Naive thymus-derived CD8-positive, alpha-beta T cell (primary cell): ENCODE data around the gene ZNF710. TPM values are rescaled to one million over a fixed set of nuclear protein-coding genes. Genes with fewer than 3 reads are reported as not detected.

ENCODE experiments used
- ATAC-seq, 2 donors: fragments of 150-1000 bp; cut with Tn5 transposase in 1 of 2; sonication (Bioruptor Pico), chemical (Tn5 transposase) in 1 of 2; 1 replicate in 1 of 2; 2 replicates in 1 of 2; pipeline ENCODE4 v1.10.0; 2021; ENCODE audit warnings: mild to moderate bottlenecking in 2 of 2, moderate library complexity in 2 of 2
- POLR2A ChIA-PET: fragments of 350-600 bp; sonication (Branson Sonifier 250); formaldehyde crosslinking; loops from one replicate; lab custom pipeline; 2021; ENCODE audit warnings: antibody characterized with exemption; lab: Charles Lee
- DNase-seq, 10 donors: peaks; one replicate each; pipeline versions ENCODE4 v3.0.0 to v3.0.0-alpha.2; 2020 to 2022
- H3K27ac Mint-ChIP-seq, 10 donors: one replicate each; pipeline ENCODE4 v1.8.0; 2020 to 2022; ENCODE audit warnings: mild to moderate bottlenecking in 10 of 10, mixed read lengths in 10 of 10, moderate library complexity in 4 of 10, inconsistent platforms in 1 of 10
- H3K27me3 Mint-ChIP-seq, 5 donors: one replicate each; pipeline ENCODE4 v1.8.0; 2021 to 2022; ENCODE audit warnings: mixed read lengths in 5 of 5
- H3K36me3 Mint-ChIP-seq, 3 donors: one replicate each; pipeline ENCODE4 v1.8.0; 2020 to 2022; ENCODE audit warnings: mixed read lengths in 3 of 3, mild to moderate bottlenecking in 2 of 3, inconsistent platforms in 1 of 3
- H3K4me1 Mint-ChIP-seq, 4 donors: one replicate each; pipeline ENCODE4 v1.8.0; 2021 to 2022; ENCODE audit warnings: mixed read lengths in 4 of 4
- H3K4me3 Mint-ChIP-seq, 10 donors: one replicate each; pipeline ENCODE4 v1.8.0; 2020 to 2022; ENCODE audit warnings: mild to moderate bottlenecking in 10 of 10, mixed read lengths in 10 of 10, moderate library complexity in 6 of 10, inconsistent platforms in 1 of 10
- H3K9me3 Mint-ChIP-seq, 9 donors: one replicate each; pipeline ENCODE4 v1.8.0; 2020 to 2022; ENCODE audit warnings: mixed read lengths in 9 of 9, mild to moderate bottlenecking in 3 of 9, inconsistent platforms in 1 of 9, moderate library complexity in 1 of 9
- polyA plus RNA-seq, 3 donors: library from polyadenylated mRNA; unstranded; fragments of 300-500 nt; fragmentation: Illumina TruSeq; gene quantifications; one replicate each; pipeline ENCODE4 v1.2.3, GENCODE V29; 2021
- total RNA-seq, 8 experiments: library from RNA in 2 of 8; stranded (reverse) in 2 of 8; gene quantifications; one replicate each; pipeline ENCODE4 v1.2.3 and lab custom pipeline; 2021 to 2026

Gene ZNF710
- total and polyA plus RNA-seq, 5 experiments from 2014 or later: 0.23 to 14.5 (median 1.8) TPM

- H3K4me1 Mint-ChIP-seq: peaks cover 0 to 3% (median 0%) of the 10 kb centered on the region in 4 donors
- H3K27me3 Mint-ChIP-seq: no peaks in the 10 kb centered on the region
- no peak for DNase-seq
- peak overlapping the region in 5 of 10 donors; percentile 9 to 76 (median 17) for H3K27ac Mint-ChIP-seq
- H3K4me3 Mint-ChIP-seq: no peak overlapping the region
- H3K9me3 Mint-ChIP-seq: no peaks in the 10 kb centered on the region
- no peak for ATAC-seq
- POLR2A ChIA-PET: no interaction called here
- peaks cover 0 to 43% (median 2%) of the 10 kb centered on the region in 3 donors for H3K36me3 Mint-ChIP-seq
These were observed 79.8 kb downstream of the ZNF710 start for GRCh38 chr15:90080818-90081393.

- POLR2A ChIA-PET: interaction anchor here (1.0 kb wide), 1 partner anchor 11 kb away, joined by 3 read pairs; no protein-coding TSS in a partner anchor
These were observed 81.1 kb downstream of the ZNF710 start for GRCh38 chr15:90082140-90082715.

GRCh38 chr15:90083419-90083818 is 82.3 kb downstream of the ZNF710 start:
- POLR2A ChIA-PET: interaction anchor here (1.0 kb wide), 1 partner anchor 12 kb away, joined by 3 read pairs; no protein-coding TSS in a partner anchor

More at GRCh38 chr15:90082140-90082715, 81.1 kb downstream of the ZNF710 start:
- Mint-ChIP-seq H3K4me3 (no peak overlapping the region), H3K9me3 (no peaks in the 10 kb centered on the region), H3K27me3 (no peaks in the 10 kb centered on the region), H3K27ac (peak overlapping the region in 5 of 10 donors; percentile 5 to 69 (median 56)), H3K36me3 (peaks cover 5 to 43% (median 9%) of the 10 kb centered on the region in 3 donors), H3K4me1 (peaks cover 4 to 8% (median 5%) of the 10 kb centered on the region in 4 donors)
- DNase-seq (no peak), ATAC-seq (no peak)

GRCh38 chr15:90083954-90084607 is 83.0 kb downstream of the ZNF710 start:
- ATAC-seq (no peak), DNase-seq (no peak)
- peaks cover 5 to 53% (median 10%) of the 10 kb centered on the region in 3 donors for H3K36me3 Mint-ChIP-seq
- POLR2A ChIA-PET: interaction anchor here (1.1 kb wide), 1 partner anchor 19 kb away, joined by 3 read pairs; no protein-coding TSS in a partner anchor
- H3K27ac Mint-ChIP-seq: peak overlapping the region in 5 of 10 donors; percentile 8 to 62 (median 40)
- H3K4me3 Mint-ChIP-seq: no peak overlapping the region
- no peaks in the 10 kb centered on the region for H3K27me3 Mint-ChIP-seq
- H3K4me1 Mint-ChIP-seq: peaks cover 4 to 10% (median 6%) of the 10 kb centered on the region in 4 donors
- H3K9me3 Mint-ChIP-seq: no peaks in the 10 kb centered on the region

More at GRCh38 chr15:90083419-90083818, 82.3 kb downstream of the ZNF710 start:
- Mint-ChIP-seq H3K4me1 (peaks cover 4 to 10% (median 6%) of the 10 kb centered on the region in 4 donors), H3K27ac (peak overlapping the region in 3 of 10 donors; percentile 40 to 62 (median 53)), H3K9me3 (no peaks in the 10 kb centered on the region), H3K27me3 (no peaks in the 10 kb centered on the region), H3K36me3 (peaks cover 5 to 51% (median 12%) of the 10 kb centered on the region in 3 donors), H3K4me3 (no peak overlapping the region)
- ATAC-seq (no peak), DNase-seq (no peak)

GRCh38 chr15:90084876-90085423 is 83.8 kb downstream of the ZNF710 start:
- DNase-seq (no peak), ATAC-seq (no peak)
- H3K4me1 Mint-ChIP-seq: peaks cover 4 to 12% (median 8%) of the 10 kb centered on the region in 4 donors
- peaks cover 5 to 56% (median 10%) of the 10 kb centered on the region in 3 donors for H3K36me3 Mint-ChIP-seq
- POLR2A ChIA-PET: interaction anchor here (1.1 kb wide), 1 partner anchor 18 kb away, joined by 3 read pairs; no protein-coding TSS in a partner anchor
- H3K27ac Mint-ChIP-seq: peak overlapping the region in 2 of 10 donors; percentile 61 to 88
- H3K4me3 Mint-ChIP-seq: no peak overlapping the region
- H3K9me3 Mint-ChIP-seq: no peaks in the 10 kb centered on the region
- no peaks in the 10 kb centered on the region for H3K27me3 Mint-ChIP-seq

GRCh38 chr15:90085565-90085964 is 84.4 kb downstream of the ZNF710 start:
- Mint-ChIP-seq H3K27me3 (no peaks in the 10 kb centered on the region), H3K4me1 (peaks cover 4 to 13% (median 8%) of the 10 kb centered on the region in 4 donors), H3K36me3 (peaks cover 5 to 57% (median 10%) of the 10 kb centered on the region in 3 donors), H3K4me3 (no peak overlapping the region), H3K27ac (peak overlapping the region in 5 of 10 donors; percentile 33 to 76 (median 51)), H3K9me3 (no peaks in the 10 kb centered on the region)
- ATAC-seq (no peak), DNase-seq (no peak)
- POLR2A ChIA-PET: no interaction called here

GRCh38 chr15:90086868-90087268 is 85.7 kb downstream of the ZNF710 start:
- DNase-seq (peak in 6 of 10 donors; percentile 26 to 51 (median 38)), ATAC-seq (peak; percentile 67 to 76)
- POLR2A ChIA-PET: no interaction called here
- Mint-ChIP-seq H3K4me3 (no peak overlapping the region), H3K27ac (peak overlapping the region in 8 of 10 donors; percentile 16 to 87 (median 56)), H3K9me3 (no peaks in the 10 kb centered on the region), H3K27me3 (no peaks in the 10 kb centered on the region), H3K36me3 (peaks cover 5 to 57% (median 10%) of the 10 kb centered on the region in 3 donors), H3K4me1 (peaks cover 4 to 17% (median 10%) of the 10 kb centered on the region in 4 donors)

GRCh38 chr15:90087454-90088154 is 86.5 kb downstream of the ZNF710 start:
- peak in 1 of 10 donors; percentile 15 for DNase-seq
- no peak overlapping the region for H3K4me3 Mint-ChIP-seq
- POLR2A ChIA-PET: interaction anchor here (0.7 to 1.5 kb wide), 2 partner anchors 12 to 15 kb away, joined by 3 to 5 read pairs; no protein-coding TSS in a partner anchor
- H3K4me1 Mint-ChIP-seq: peaks cover 6 to 19% (median 11%) of the 10 kb centered on the region in 4 donors
- H3K36me3 Mint-ChIP-seq: peaks cover 5 to 57% (median 10%) of the 10 kb centered on the region in 3 donors
- no peaks in the 10 kb centered on the region for H3K27me3 Mint-ChIP-seq
- H3K27ac Mint-ChIP-seq: peak overlapping the region in 4 of 10 donors; percentile 40 to 87 (median 66)
- peak; percentile 37 to 44 for ATAC-seq
- H3K9me3 Mint-ChIP-seq: no peaks in the 10 kb centered on the region

- Mint-ChIP-seq H3K9me3 (no peaks in the 10 kb centered on the region), H3K4me3 (no peak overlapping the region), H3K27ac (peak overlapping the region in 2 of 10 donors; percentile 47 to 80), H3K36me3 (peaks cover 5 to 40% (median 10%) of the 10 kb centered on the region in 3 donors), H3K27me3 (no peaks in the 10 kb centered on the region), H3K4me1 (peaks cover 12 to 40% (median 27%) of the 10 kb centered on the region in 4 donors)
- DNase-seq: no peak
- POLR2A ChIA-PET: interaction anchor here (1.5 kb wide), 1 partner anchor 9 kb away, joined by 6 read pairs; no protein-coding TSS in a partner anchor
- no peak for ATAC-seq
These were observed 89.2 kb downstream of the ZNF710 start for GRCh38 chr15:90090226-90090848.

GRCh38 chr15:90091156-90091931 is 90.2 kb downstream of the ZNF710 start:
- Mint-ChIP-seq H3K4me1 (peaks cover 18 to 48% (median 35%) of the 10 kb centered on the region in 4 donors), H3K27me3 (no peaks in the 10 kb centered on the region), H3K9me3 (no peaks in the 10 kb centered on the region), H3K36me3 (peaks cover 5 to 35% (median 10%) of the 10 kb centered on the region in 3 donors), H3K4me3 (no peak overlapping the region), H3K27ac (peak overlapping the region in 2 of 10 donors; percentile 34 to 59)
- ATAC-seq (no peak), DNase-seq (no peak)
- POLR2A ChIA-PET: interaction anchor here (1.3 kb wide), 1 partner anchor 11 kb away, joined by 4 read pairs; the partner anchor contains the start of gene IDH2
